Mesenchymal stem cell (in vitro differentiated cells and primary cell): ENCODE results near the gene OPCML.

Source experiments
- DNase-seq: peaks from one replicate; pipeline ENCODE4 v3.0.0-alpha.2; 2013
- H2AFZ ChIP-seq: one replicate; pipeline ENCODE4 v1.6.1; 2013; ENCODE audit warnings: low read depth, mild to moderate bottlenecking, control low read depth, inconsistent platforms, low read length, moderate library complexity
- H2AK5ac ChIP-seq: 2 replicates; pipeline ENCODE4 v1.6.1; 2013; ENCODE audit warnings: low read length, moderate library complexity, mild to moderate bottlenecking, inconsistent platforms; ENCODE audit not compliant: severe bottlenecking
- H2BK120ac ChIP-seq: one replicate; pipeline ENCODE4 v1.6.1; 2013; ENCODE audit warnings: low read depth, mild to moderate bottlenecking, inconsistent platforms, low read length, moderate library complexity
- H2BK12ac ChIP-seq, 2 experiments: one replicate each; pipeline ENCODE4 v1.6.1; 2013; ENCODE audit warnings: inconsistent platforms in 2 of 2, low read length in 2 of 2, mild to moderate bottlenecking in 2 of 2, moderate library complexity in 2 of 2, control low read depth in 1 of 2
- H2BK15ac ChIP-seq: one replicate; pipeline ENCODE4 v1.6.1; 2013; ENCODE audit warnings: mild to moderate bottlenecking, low read depth, inconsistent platforms; ENCODE audit not compliant: poor library complexity, severe bottlenecking
- H2BK5ac ChIP-seq: 2 replicates; pipeline ENCODE4 v1.6.1; 2013; ENCODE audit warnings: low read depth, mild to moderate bottlenecking, low read length, control low read depth, inconsistent platforms; ENCODE audit not compliant: poor library complexity, severe bottlenecking
- H3K14ac ChIP-seq, 2 experiments: one replicate each; pipeline ENCODE4 v1.6.1; 2013; ENCODE audit warnings: inconsistent platforms in 2 of 2, low read length in 2 of 2, control low read depth in 1 of 2, mild to moderate bottlenecking in 1 of 2, moderate library complexity in 1 of 2
- H3K18ac ChIP-seq, 2 experiments: one replicate each; pipeline ENCODE4 v1.6.1; 2013; ENCODE audit warnings: inconsistent platforms in 2 of 2, low read length in 2 of 2, control low read depth in 1 of 2, low read depth in 1 of 2, mild to moderate bottlenecking in 1 of 2
- H3K23ac ChIP-seq, 2 experiments: one replicate each; pipeline ENCODE4 v1.6.1; 2013; ENCODE audit warnings: inconsistent platforms in 2 of 2, low read length in 2 of 2, mild to moderate bottlenecking in 2 of 2, moderate library complexity in 2 of 2, control low read depth in 1 of 2
- H3K27ac ChIP-seq: 2 replicates; pipeline ENCODE4 v1.5.1; 2013; ENCODE audit warnings: mild to moderate bottlenecking, moderate library complexity, low read length, control low read depth, inconsistent platforms; ENCODE audit not compliant: poor library complexity, severe bottlenecking
- H3K27me3 ChIP-seq, 2 experiments: 2 replicates each; pipeline versions ENCODE4 v1.6.1 to v1.7.0; 2013; ENCODE audit warnings: low read length in 2 of 2, mild to moderate bottlenecking in 2 of 2, moderate library complexity in 2 of 2, control low read depth in 1 of 2, inconsistent platforms in 1 of 2; ENCODE audit not compliant: control insufficient read depth in 1 of 2, insufficient read depth in 1 of 2
- H3K36me3 ChIP-seq, 2 experiments: 2 replicates each; pipeline versions ENCODE4 v1.6.1 to v1.7.0; 2013; ENCODE audit warnings: low read length in 2 of 2, control low read depth in 1 of 2, inconsistent platforms in 1 of 2, low read depth in 1 of 2, mild to moderate bottlenecking in 1 of 2; ENCODE audit not compliant: insufficient read depth in 2 of 2, control insufficient read depth in 1 of 2
- H3K4ac ChIP-seq, 2 experiments: one replicate each; pipeline ENCODE4 v1.6.1; 2013; ENCODE audit warnings: inconsistent platforms in 2 of 2, low read length in 2 of 2, mild to moderate bottlenecking in 2 of 2, moderate library complexity in 2 of 2, control low read depth in 1 of 2, low read depth in 1 of 2
- H3K4me1 ChIP-seq: 2 replicates; pipeline ENCODE4 v1.6.1; 2013; ENCODE audit warnings: low read depth, low read length, control low read depth; ENCODE audit not compliant: control insufficient read depth, insufficient read depth
- H3K4me2 ChIP-seq: 2 replicates; pipeline ENCODE4 v1.6.1; 2013; ENCODE audit warnings: low read length, mild to moderate bottlenecking, inconsistent platforms; ENCODE audit not compliant: poor library complexity, severe bottlenecking
- H3K4me3 ChIP-seq, 2 experiments: 2 replicates each; pipeline versions ENCODE4 v1.5.1 to v1.7.0; 2013; ENCODE audit warnings: low read length in 2 of 2, mild to moderate bottlenecking in 2 of 2, control low read depth in 1 of 2, low read depth in 1 of 2; ENCODE audit not compliant: insufficient read depth in 1 of 2
- H3K79me1 ChIP-seq: replicated peaks from 2 replicates; pipeline ENCODE4 v1.6.1; 2013; ENCODE audit warnings: mild to moderate bottlenecking, control low read depth, low read length, inconsistent platforms; ENCODE audit not compliant: poor library complexity, severe bottlenecking
- H3K9ac ChIP-seq: 2 replicates; pipeline ENCODE4 v1.7.0; 2013; ENCODE audit warnings: mild to moderate bottlenecking, low read length, moderate library complexity
- H3K9me3 ChIP-seq: 2 replicates; pipeline ENCODE4 v1.7.0; 2013; ENCODE audit warnings: mild to moderate bottlenecking, low read length; ENCODE audit not compliant: control insufficient read depth
- H4K8ac ChIP-seq: one replicate; pipeline ENCODE4 v1.6.1; 2013; ENCODE audit warnings: inconsistent platforms, mild to moderate bottlenecking, low read length, moderate library complexity
- H4K91ac ChIP-seq: one replicate; pipeline ENCODE4 v1.6.1; 2013; ENCODE audit warnings: mild to moderate bottlenecking, low read length, inconsistent platforms
- WGBS: methylation state at CpG from one replicate; pipeline ENCODE4 v1.1.7; 2013; ENCODE audit warnings: mixed read lengths; 5-methylcytosine and 5-hydroxymethylcytosine counted together

OPCML gene

GRCh38 chr11:133479209-133479608 lies 53.1 kb downstream of the OPCML start:
- H4K91ac ChIP-seq = no peak overlapping the region
- no peaks in the 10 kb centered on the region for H3K27me3 ChIP-seq
- H3K4me2 ChIP-seq = no peak overlapping the region
- H3K27ac ChIP-seq = no peak overlapping the region
- no peak overlapping the region for H2BK120ac ChIP-seq
- H3K14ac ChIP-seq = no peak overlapping the region
- no peaks in the 10 kb centered on the region for H3K79me1 ChIP-seq
- WGBS = 65% methylated on average over 2 of the region's 2 CpGs
- H4K8ac ChIP-seq = no peak overlapping the region
- no peak overlapping the region for H2AK5ac ChIP-seq
- no peaks in the 10 kb centered on the region for H3K36me3 ChIP-seq
- H3K23ac ChIP-seq = no peak overlapping the region
- no peak overlapping the region for H3K18ac ChIP-seq
- no peak overlapping the region for H3K4ac ChIP-seq
- no peak overlapping the region for H2BK15ac ChIP-seq
- no peak overlapping the region for H2BK5ac ChIP-seq
- H2BK12ac ChIP-seq = no peak overlapping the region
- H3K9me3 ChIP-seq = peaks cover 8% of the 10 kb centered on the region
- DNase-seq = no peak
- no peak overlapping the region for H3K9ac ChIP-seq
- no peak overlapping the region for H2AFZ ChIP-seq
- no peak overlapping the region for H3K4me3 ChIP-seq
- no peaks in the 10 kb centered on the region for H3K4me1 ChIP-seq

- no peak overlapping the region for H2BK15ac ChIP-seq
These were observed 55.1 kb downstream of the OPCML start for GRCh38 chr11:133477251-133477625.

GRCh38 chr11:133476570-133477250 lies 55.6 kb downstream of the OPCML start:
- Histone ChIP-seq H3K79me1 (no peaks in the 10 kb centered on the region), H3K4me1 (no peaks in the 10 kb centered on the region), H2BK15ac (no peak overlapping the region), H2BK5ac (no peak overlapping the region), H4K91ac (no peak overlapping the region), H3K4me2 (no peak overlapping the region), H3K27ac (no peak overlapping the region), H3K4ac (no peak overlapping the region), H3K9me3 (peaks cover 5% of the 10 kb centered on the region), H3K27me3 (no peaks in the 10 kb centered on the region), H3K4me3 (no peak overlapping the region), H3K14ac (no peak overlapping the region), H4K8ac (no peak overlapping the region), H3K36me3 (no peaks in the 10 kb centered on the region), H2AK5ac (no peak overlapping the region), H2BK120ac (no peak overlapping the region), H2AFZ (no peak overlapping the region), H3K23ac (no peak overlapping the region), H3K9ac (no peak overlapping the region), H2BK12ac (no peak overlapping the region), H3K18ac (no peak overlapping the region)
- WGBS = 59% methylated on average over 11 of the region's 11 CpGs
- no peak for DNase-seq

More at GRCh38 chr11:133477251-133477625, 55.1 kb downstream of the OPCML start:
- Histone ChIP-seq H3K4me3 (no peak overlapping the region), H3K4ac (no peak overlapping the region), H3K79me1 (no peaks in the 10 kb centered on the region), H3K14ac (no peak overlapping the region), H2AK5ac (no peak overlapping the region), H3K4me1 (no peaks in the 10 kb centered on the region), H2BK12ac (no peak overlapping the region), H4K8ac (no peak overlapping the region), H3K18ac (no peak overlapping the region), H2BK120ac (no peak overlapping the region), H2AFZ (no peak overlapping the region), H2BK5ac (no peak overlapping the region), H3K9me3 (peaks cover 8% of the 10 kb centered on the region), H3K36me3 (no peaks in the 10 kb centered on the region), H3K23ac (no peak overlapping the region), H3K27me3 (no peaks in the 10 kb centered on the region), H4K91ac (no peak overlapping the region), H3K9ac (no peak overlapping the region), H3K27ac (no peak overlapping the region), H3K4me2 (no peak overlapping the region)
- WGBS = 87% methylated on average over 3 of the region's 4 CpGs
- no peak for DNase-seq

GRCh38 chr11:133474461-133474860 lies 57.8 kb downstream of the OPCML start:
- Histone ChIP-seq H4K8ac (no peak overlapping the region), H3K23ac (no peak overlapping the region), H2BK5ac (no peak overlapping the region), H3K27ac (no peak overlapping the region), H2BK120ac (no peak overlapping the region), H3K14ac (no peak overlapping the region), H3K9ac (no peak overlapping the region), H2AK5ac (no peak overlapping the region), H3K9me3 (peaks cover 5% of the 10 kb centered on the region), H3K27me3 (no peaks in the 10 kb centered on the region), H2BK15ac (no peak overlapping the region), H4K91ac (no peak overlapping the region), H3K4me1 (no peaks in the 10 kb centered on the region), H2BK12ac (no peak overlapping the region), H3K79me1 (no peaks in the 10 kb centered on the region), H2AFZ (no peak overlapping the region), H3K18ac (no peak overlapping the region), H3K4me2 (no peak overlapping the region), H3K4ac (no peak overlapping the region), H3K36me3 (no peaks in the 10 kb centered on the region), H3K4me3 (no peak overlapping the region)
- 55% methylated on average over 4 of the region's 6 CpGs for WGBS
- no peak for DNase-seq
